MCF 10A (cell line): ENCODE data around the gene NTM. TPM values are rescaled to one million over a fixed set of nuclear protein-coding genes. Genes with fewer than 3 reads are reported as not detected.

Experiments
- BruUV-seq: library from RNA; stranded (reverse); fragments of 400-500 nt; replicated peaks from 2 replicates; lab custom pipeline; 2021; lab: Mats Ljungman, UMichigan
- CTCF ChIA-PET: fragments of 300-600 bp; sonication (Branson Sonifier 250); formaldehyde crosslinking; extraction: SDS; loops from one replicate; lab custom pipeline; 2021; ENCODE audit warnings: antibody characterized with exemption, inconsistent platforms; lab: Yijun Ruan, JAX
- POLR2A ChIA-PET: fragments of 300-600, 350-650 bp; sonication (Branson Sonifier 250); formaldehyde crosslinking; extraction: SDS; loops from one replicate; lab custom pipeline; 2020; ENCODE audit warnings: antibody characterized with exemption, inconsistent platforms; lab: Yijun Ruan, JAX
- DNase-seq: peaks from one replicate; pipeline ENCODE4 v3.0.0-alpha.2; 2018; ENCODE audit not compliant: unreplicated experiment
- H3K27ac Mint-ChIP-seq: one replicate; pipeline ENCODE4 v1.8.0; 2022; ENCODE audit warnings: mild to moderate bottlenecking, low read depth, mixed read lengths; ENCODE audit not compliant: unreplicated experiment
- H3K27me3 Mint-ChIP-seq: one replicate; pipeline ENCODE4 v1.8.0; 2022; ENCODE audit warnings: mixed read lengths; ENCODE audit not compliant: insufficient read depth, unreplicated experiment
- H3K36me3 Mint-ChIP-seq: one replicate; pipeline ENCODE4 v1.8.0; 2022; ENCODE audit warnings: mild to moderate bottlenecking, moderate library complexity, mixed read lengths; ENCODE audit not compliant: insufficient read depth, unreplicated experiment
- H3K4me1 Mint-ChIP-seq: one replicate; pipeline ENCODE4 v1.8.0; 2022; ENCODE audit warnings: mixed read lengths; ENCODE audit not compliant: insufficient read depth, unreplicated experiment
- H3K4me3 Mint-ChIP-seq: one replicate; pipeline ENCODE4 v1.8.0; 2022; ENCODE audit warnings: mild to moderate bottlenecking, moderate library complexity, mixed read lengths; ENCODE audit not compliant: unreplicated experiment
- H3K9me3 Mint-ChIP-seq: one replicate; pipeline ENCODE4 v1.8.0; 2022; ENCODE audit warnings: mixed read lengths; ENCODE audit not compliant: unreplicated experiment
- intact Hi-C: fragments of 100-400 bp; cut with micrococcal nuclease; formaldehyde crosslinking; loops from 2 replicates; pipeline ENCODE4 v1.14.1; 2022
- total RNA-seq: library from RNA; stranded (reverse); gene quantifications from 2 replicates; pipeline ENCODE4 v1.2.3, GENCODE V29; 2022
- TF ChIP-seq, protein P1 (sequence below): fragments of 200-600 bp; IDR thresholded peaks from one replicate; pipeline ENCODE4 v1.8.0; 2022; ENCODE audit warnings: antibody characterized with exemption, mild to moderate bottlenecking; ENCODE audit not compliant: unreplicated experiment

Gene NTM
- total RNA-seq, 1 experiment from 2014 or later = not detected

DNA sequence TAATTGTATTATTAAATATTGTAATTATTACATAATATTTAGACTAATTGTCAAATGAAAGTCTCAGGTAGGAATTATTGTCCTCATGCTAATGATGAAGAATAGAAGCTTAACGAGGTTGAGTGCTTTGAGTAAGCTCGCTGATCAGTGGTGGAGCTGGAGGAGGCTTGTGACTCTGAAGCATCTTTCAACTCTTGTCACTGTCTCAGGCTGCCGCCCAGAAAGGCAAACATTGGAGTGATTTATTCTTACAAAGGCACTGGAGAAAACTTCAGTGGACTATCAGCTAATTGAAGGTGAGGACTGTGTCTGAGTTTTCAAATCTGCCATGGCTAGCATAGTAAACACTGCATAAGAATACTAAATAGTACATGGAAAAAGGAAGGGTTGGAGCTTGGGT, 595.1 kb downstream of the NTM start:
- no peak overlapping the region for H3K4me3 Mint-ChIP-seq
- ChIA-PET POLR2A (no interaction called here), CTCF (no interaction called here)
- no peak for DNase-seq
- H3K36me3 Mint-ChIP-seq = no peaks in the 10 kb centered on the region
- H3K27me3 Mint-ChIP-seq = no peaks in the 10 kb centered on the region
- BruUV-seq = no TSS peak
- TF ChIP-seq, protein P1, sequence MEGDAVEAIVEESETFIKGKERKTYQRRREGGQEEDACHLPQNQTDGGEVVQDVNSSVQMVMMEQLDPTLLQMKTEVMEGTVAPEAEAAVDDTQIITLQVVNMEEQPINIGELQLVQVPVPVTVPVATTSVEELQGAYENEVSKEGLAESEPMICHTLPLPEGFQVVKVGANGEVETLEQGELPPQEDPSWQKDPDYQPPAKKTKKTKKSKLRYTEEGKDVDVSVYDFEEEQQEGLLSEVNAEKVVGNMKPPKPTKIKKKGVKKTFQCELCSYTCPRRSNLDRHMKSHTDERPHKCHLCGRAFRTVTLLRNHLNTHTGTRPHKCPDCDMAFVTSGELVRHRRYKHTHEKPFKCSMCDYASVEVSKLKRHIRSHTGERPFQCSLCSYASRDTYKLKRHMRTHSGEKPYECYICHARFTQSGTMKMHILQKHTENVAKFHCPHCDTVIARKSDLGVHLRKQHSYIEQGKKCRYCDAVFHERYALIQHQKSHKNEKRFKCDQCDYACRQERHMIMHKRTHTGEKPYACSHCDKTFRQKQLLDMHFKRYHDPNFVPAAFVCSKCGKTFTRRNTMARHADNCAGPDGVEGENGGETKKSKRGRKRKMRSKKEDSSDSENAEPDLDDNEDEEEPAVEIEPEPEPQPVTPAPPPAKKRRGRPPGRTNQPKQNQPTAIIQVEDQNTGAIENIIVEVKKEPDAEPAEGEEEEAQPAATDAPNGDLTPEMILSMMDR = no peak
- intact Hi-C loops = no loop called here
- no peak overlapping the region for H3K27ac Mint-ChIP-seq
- no peaks in the 10 kb centered on the region for H3K4me1 Mint-ChIP-seq
- H3K9me3 Mint-ChIP-seq = peaks cover 58% of the 10 kb centered on the region

DNA sequence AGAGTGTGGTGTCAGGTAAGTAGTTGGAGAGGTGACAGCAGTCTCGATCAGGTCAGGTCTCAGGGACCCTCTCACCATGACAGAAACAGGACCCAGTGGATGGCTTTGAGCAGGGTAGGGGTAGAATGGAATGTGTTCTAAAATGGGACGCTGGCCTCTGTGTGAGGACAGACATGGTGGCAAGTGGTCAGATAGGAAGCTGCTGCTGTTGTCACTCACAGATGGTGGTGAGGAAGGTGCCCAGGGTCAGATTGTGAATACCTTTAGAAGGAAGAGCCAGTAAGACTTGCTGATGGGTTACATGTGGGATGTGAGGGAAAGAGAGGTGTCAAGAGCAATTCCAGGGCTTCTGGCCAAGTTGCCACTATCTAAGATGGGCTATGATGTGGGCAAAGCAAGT, 596.3 kb downstream of the NTM start:
- H3K4me1 Mint-ChIP-seq = no peaks in the 10 kb centered on the region
- TF ChIP-seq, protein P1 = no peak
- intact Hi-C loops = no loop called here
- no TSS peak for BruUV-seq
- CTCF ChIA-PET = no interaction called here
- H3K27ac Mint-ChIP-seq = no peak overlapping the region
- H3K4me3 Mint-ChIP-seq = no peak overlapping the region
- H3K36me3 Mint-ChIP-seq = no peaks in the 10 kb centered on the region
- POLR2A ChIA-PET = no interaction called here
- H3K27me3 Mint-ChIP-seq = no peaks in the 10 kb centered on the region
- no peak for DNase-seq
- peaks cover 65% of the 10 kb centered on the region for H3K9me3 Mint-ChIP-seq

DNA sequence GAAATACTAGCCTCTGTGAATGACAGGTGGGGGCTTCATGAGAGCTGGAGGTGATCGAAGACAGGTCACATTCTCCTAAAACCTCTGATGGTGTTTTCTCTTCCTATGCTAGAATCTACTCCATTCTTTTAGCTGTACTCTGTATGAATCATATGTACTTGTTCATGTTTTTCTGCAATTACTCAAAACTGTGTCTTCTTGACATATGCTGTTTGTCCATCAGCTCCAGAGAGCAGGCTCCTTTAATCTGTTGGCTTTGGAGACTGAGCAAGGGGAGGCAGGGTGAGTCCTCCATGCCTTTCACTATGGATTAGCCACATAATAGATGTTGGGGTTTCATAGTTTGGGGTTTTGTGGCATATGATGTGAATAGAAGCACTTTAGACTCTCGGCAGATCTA, 598.8 kb downstream of the NTM start:
- ChIA-PET POLR2A (no interaction called here), CTCF (no interaction called here)
- no peak overlapping the region for H3K4me3 Mint-ChIP-seq
- H3K9me3 Mint-ChIP-seq = peaks cover 65% of the 10 kb centered on the region
- H3K27ac Mint-ChIP-seq = no peak overlapping the region
- TF ChIP-seq, protein P1 = no peak
- no peaks in the 10 kb centered on the region for H3K36me3 Mint-ChIP-seq
- intact Hi-C loops = no loop called here
- H3K4me1 Mint-ChIP-seq = no peaks in the 10 kb centered on the region
- no peak for DNase-seq
- no peaks in the 10 kb centered on the region for H3K27me3 Mint-ChIP-seq
- no TSS peak for BruUV-seq

DNA sequence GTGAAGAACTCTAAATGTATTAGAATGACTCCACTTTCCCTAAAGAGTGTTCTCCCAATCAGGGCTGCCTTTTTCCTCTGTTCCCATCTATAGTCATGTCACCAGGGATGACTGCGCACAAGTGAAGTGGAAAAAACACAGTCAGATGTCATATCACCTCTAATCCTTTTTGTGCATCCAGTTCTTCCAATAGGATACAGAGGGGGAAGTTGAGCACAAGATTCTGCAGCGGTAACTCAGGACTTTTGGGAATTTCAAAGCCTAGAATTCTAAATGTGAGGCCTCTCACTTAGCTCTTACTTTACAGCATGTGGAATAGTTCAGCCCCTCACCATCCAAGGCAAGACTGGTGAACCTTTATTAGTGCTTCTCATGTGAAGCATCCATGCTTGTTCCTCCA, 602.6 kb downstream of the NTM start:
- ChIA-PET CTCF (interaction anchor here (0.7 kb wide), 1 partner anchor 283 kb away, joined by 3 read pairs; no protein-coding TSS in a partner anchor), POLR2A (no interaction called here)
- H3K36me3 Mint-ChIP-seq = no peaks in the 10 kb centered on the region
- TF ChIP-seq, protein P1 = no peak
- H3K9me3 Mint-ChIP-seq = peaks cover 40% of the 10 kb centered on the region
- DNase-seq = no peak
- no peak overlapping the region for H3K4me3 Mint-ChIP-seq
- H3K4me1 Mint-ChIP-seq = no peaks in the 10 kb centered on the region
- no peaks in the 10 kb centered on the region for H3K27me3 Mint-ChIP-seq
- BruUV-seq = no TSS peak
- intact Hi-C loops = no loop called here
- H3K27ac Mint-ChIP-seq = no peak overlapping the region
